ENCODE results near the gene TMEM106A. TPM values are rescaled to one million over a fixed set of nuclear protein-coding genes. Genes with fewer than 3 reads are reported as not detected.
"Not testable (repeated sequence)": the region's sequence is repeated elsewhere in the genome, so short reads cannot be mapped to it uniquely, and the experiment has no call there.

Gene TMEM106A
- total and polyA plus RNA-seq, 2 experiments from 2014 or later, result 6.7 to 8.4 TPM

DNA sequence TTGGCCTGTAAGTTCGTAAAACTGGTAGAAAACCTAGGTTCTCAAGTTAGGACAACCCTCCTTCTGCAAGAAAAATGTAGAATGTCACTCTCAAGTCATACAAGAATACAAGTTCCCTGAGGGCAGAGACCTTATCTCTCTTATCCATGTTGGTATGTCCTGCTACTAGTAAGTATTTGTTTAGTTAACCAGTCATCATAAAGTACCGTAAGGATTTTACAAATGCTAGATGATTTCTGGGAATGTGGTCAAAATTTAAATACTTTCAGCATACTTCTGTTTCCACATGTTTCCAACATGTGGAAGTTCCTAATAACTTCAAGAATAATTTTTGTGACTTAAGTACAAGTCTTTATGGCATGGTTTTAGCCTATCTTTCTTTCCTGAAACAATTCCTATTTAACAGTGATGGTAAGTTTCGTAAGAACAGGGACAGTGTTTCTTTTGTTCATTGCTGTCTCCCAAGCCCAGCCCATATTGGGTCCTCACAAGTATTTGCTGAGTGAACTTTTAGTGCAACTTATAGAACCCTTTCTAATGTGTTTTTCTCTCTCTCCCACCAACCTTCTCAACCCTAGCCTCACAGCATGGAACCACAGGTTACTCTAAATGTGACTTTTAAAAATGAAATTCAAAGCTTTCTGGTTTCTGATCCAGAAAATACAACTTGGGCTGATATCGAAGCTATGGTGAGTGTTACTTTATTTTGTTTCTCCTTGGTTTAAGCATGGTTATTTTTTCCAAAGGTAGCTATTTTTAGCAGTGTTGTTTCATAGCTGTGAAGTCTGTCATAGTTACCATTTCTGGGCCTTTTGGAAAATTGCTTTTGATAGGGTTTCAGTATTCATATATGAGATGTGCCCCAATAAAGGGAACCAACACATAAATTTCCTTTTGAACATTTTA lies 36.2 kb upstream of the TMEM106A start:
- H3K27ac ChIP-seq, result peak overlapping the region; percentile 79
- H2AFZ ChIP-seq, result no peak overlapping the region
- peaks cover 37% of the 10 kb centered on the region for H3K4me1 ChIP-seq (ENCODE audit: insufficient read depth)
- TF ChIP-seq EZH2 (IDR thresholded peaks at IDR 0.05; ENCODE audit: borderline replicate concordance), result no peak
- no peak for TF ChIP-seq CTCF (IDR thresholded peaks at IDR 0.05; ENCODE audit: poor library complexity)
- TF ChIP-seq EZH2phosphoT487 (IDR thresholded peaks at IDR 0.05; ENCODE audit: low read depth, severe bottlenecking, unreplicated experiment), result no peak
- DNase-seq (ENCODE audit: low spot score), result no peak
- WGBS (ENCODE audit: low lambda C conversion rate, missing lambda C conversion rate), result 67% methylated on average over 4 of the region's 4 CpGs
- peaks cover 6% of the 10 kb centered on the region for H4K20me1 ChIP-seq (ENCODE audit: insufficient read depth, poor library complexity, severe bottlenecking)
- peaks cover 80% of the 10 kb centered on the region for H3K79me2 ChIP-seq
- peak overlapping the region; percentile 30 for H3K4me2 ChIP-seq
- no peaks in the 10 kb centered on the region for H3K9me3 ChIP-seq (ENCODE audit: low read depth)
- no peaks in the 10 kb centered on the region for H3K27me3 ChIP-seq
- no peaks in the 10 kb centered on the region for H3K9me2 ChIP-seq (replicated peaks; ENCODE audit: insufficient read depth)
- H3K4me3 ChIP-seq, result no peak overlapping the region
- H3K36me3 ChIP-seq (replicated peaks; ENCODE audit: insufficient read depth, low read depth), result peaks cover 4% of the 10 kb centered on the region

- Histone ChIP-seq H3K79me2 (peaks cover 84% of the 10 kb centered on the region), H3K27ac (peak overlapping the region; percentile 79)
Observed at GRCh38 chr17:43176119-43176570, 35.5 kb upstream of the TMEM106A start.

DNA sequence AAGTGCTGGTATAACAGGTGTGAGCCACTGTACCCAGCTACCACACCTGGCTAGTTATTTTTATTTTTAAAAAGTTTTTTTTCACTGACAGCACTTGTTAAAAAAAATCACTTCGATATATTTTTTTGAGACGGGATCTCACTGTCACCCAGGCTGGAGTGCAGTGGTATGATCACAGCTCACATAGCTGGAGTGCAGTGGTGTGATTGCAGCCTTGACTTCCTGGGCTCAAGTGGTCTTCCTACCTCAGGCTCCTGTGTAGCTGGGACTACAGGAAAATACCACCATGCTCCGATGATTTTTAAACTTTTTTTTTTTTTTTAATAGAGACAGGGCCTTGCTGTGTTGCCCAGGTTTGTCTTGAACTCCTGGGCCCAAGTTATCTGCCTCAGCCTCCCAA lies 27.8 kb upstream of the TMEM106A start:
- H3K36me3 ChIP-seq (replicated peaks; ENCODE audit: insufficient read depth, low read depth), result no peaks in the 10 kb centered on the region
- H3K79me2 ChIP-seq, result peaks cover 35% of the 10 kb centered on the region
- no peak overlapping the region for H3K27ac ChIP-seq
- WGBS (ENCODE audit: low lambda C conversion rate, missing lambda C conversion rate), result 98% methylated on average over 3 of the region's 3 CpGs
- no peak for DNase-seq (ENCODE audit: low spot score)
- H2AFZ ChIP-seq, result no peak overlapping the region
- H3K4me1 ChIP-seq (ENCODE audit: insufficient read depth), result no peaks in the 10 kb centered on the region
- H3K9me3 ChIP-seq (ENCODE audit: low read depth), result no peaks in the 10 kb centered on the region
- no peaks in the 10 kb centered on the region for H3K27me3 ChIP-seq
- TF ChIP-seq CTCF (IDR thresholded peaks at IDR 0.05; ENCODE audit: poor library complexity) (no peak), EZH2phosphoT487 (IDR thresholded peaks at IDR 0.05; ENCODE audit: low read depth, severe bottlenecking, unreplicated experiment) (no peak), EZH2 (IDR thresholded peaks at IDR 0.05; ENCODE audit: borderline replicate concordance) (no peak)
- H4K20me1 ChIP-seq (ENCODE audit: insufficient read depth, poor library complexity, severe bottlenecking), result no peaks in the 10 kb centered on the region
- H3K9me2 ChIP-seq (replicated peaks; ENCODE audit: insufficient read depth), result no peaks in the 10 kb centered on the region
- no peak overlapping the region for H3K4me3 ChIP-seq
- no peak overlapping the region for H3K4me2 ChIP-seq

More at GRCh38 chr17:43176119-43176570, 35.5 kb upstream of the TMEM106A start:
- Histone ChIP-seq H3K4me3 (no peak overlapping the region), H3K9me3 (ENCODE audit: low read depth) (no peaks in the 10 kb centered on the region), H4K20me1 (ENCODE audit: insufficient read depth, poor library complexity, severe bottlenecking) (peaks cover 6% of the 10 kb centered on the region), H3K4me2 (peak overlapping the region; percentile 65), H3K9me2 (replicated peaks; ENCODE audit: insufficient read depth) (no peaks in the 10 kb centered on the region), H3K27me3 (no peaks in the 10 kb centered on the region), H3K36me3 (replicated peaks; ENCODE audit: insufficient read depth, low read depth) (peaks cover 4% of the 10 kb centered on the region), H3K4me1 (ENCODE audit: insufficient read depth) (peaks cover 37% of the 10 kb centered on the region), H2AFZ (no peak overlapping the region)
- peak; percentile 50 for DNase-seq (ENCODE audit: low spot score)
- 57% methylated on average over 2 of the region's 2 CpGs for WGBS (ENCODE audit: low lambda C conversion rate, missing lambda C conversion rate)
- no peak for TF ChIP-seq CTCF (IDR thresholded peaks at IDR 0.05; ENCODE audit: poor library complexity)
- no peak for TF ChIP-seq EZH2 (IDR thresholded peaks at IDR 0.05; ENCODE audit: borderline replicate concordance)
- no peak for TF ChIP-seq EZH2phosphoT487 (IDR thresholded peaks at IDR 0.05; ENCODE audit: low read depth, severe bottlenecking, unreplicated experiment)

DNA sequence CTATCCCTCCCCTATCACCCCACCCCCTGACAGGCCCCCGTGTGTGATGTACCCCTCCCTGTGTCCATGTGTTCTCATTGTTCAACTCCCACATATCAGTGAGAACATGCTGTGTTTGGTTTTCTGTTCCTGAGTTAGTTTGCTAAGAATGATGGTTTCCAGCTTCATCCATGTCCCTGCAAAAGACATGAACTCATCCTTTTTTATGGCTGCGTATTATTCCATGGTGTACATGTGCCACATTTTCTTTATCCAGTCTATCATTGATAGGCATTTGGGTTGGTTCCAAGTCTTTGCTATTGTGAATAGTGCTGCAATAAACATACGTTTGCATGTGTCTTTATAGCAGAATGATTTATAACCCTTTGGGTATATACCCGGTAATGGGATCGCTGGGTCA lies 25.0 kb upstream of the TMEM106A start:
- not testable (repeated sequence) for H3K4me3 ChIP-seq; H3K9me3 ChIP-seq (ENCODE audit: low read depth); H4K20me1 ChIP-seq (ENCODE audit: insufficient read depth, poor library complexity, severe bottlenecking); H3K4me1 ChIP-seq (ENCODE audit: insufficient read depth); H3K27me3 ChIP-seq; H3K27ac ChIP-seq; DNase-seq (ENCODE audit: low spot score); H3K9me2 ChIP-seq (replicated peaks; ENCODE audit: insufficient read depth); H2AFZ ChIP-seq; H3K4me2 ChIP-seq
- peaks cover 11% of the 10 kb centered on the region for H3K36me3 ChIP-seq (replicated peaks; ENCODE audit: insufficient read depth, low read depth)
- peaks cover 15% of the 10 kb centered on the region for H3K79me2 ChIP-seq
- 96% methylated on average over 5 of the region's 5 CpGs for WGBS (ENCODE audit: low lambda C conversion rate, missing lambda C conversion rate)

Measured in hepatocyte (in vitro differentiated cells).